Tibial nerve (tissue), 4 donors: ENCODE measurements around the gene ZNF879. TPM values are rescaled to one million over a fixed set of nuclear protein-coding genes. Genes with fewer than 3 reads are reported as not detected.

ENCODE experiments used
- total RNA-seq, 4 donors: library from RNA; depleted of rRNA; stranded (reverse); fragments of >200 nt; gene quantifications; one replicate each; pipeline ENCODE4 v1.1.0, GENCODE V29; 2016

The ZNF879 gene
- total RNA-seq, 4 donors from 2014 or later = 1.8 to 11.2 (median 4.5) TPM

Other genes with a start within 250 kb of the ZNF879 start
- gene ZNF354B, start 163.9 kb upstream of the ZNF879 start, total RNA-seq = 10 to 100 TPM; 18.4 to 38.7 (median 27.9) TPM
- 1 to 10 TPM; 2.0 to 6.0 (median 2.6) TPM for gene ZFP2, start 127.9 kb upstream of the ZNF879 start, total RNA-seq
- gene ZNF454, start 82.6 kb upstream of the ZNF879 start, total RNA-seq = 1 to 10 TPM; 3.1 to 7.5 (median 4.9) TPM
- gene GRM6, start 28.5 kb upstream of the ZNF879 start, total RNA-seq = not detected
- 1 to 10 TPM; 7.0 to 9.9 (median 9.2) TPM for gene ZNF354C, start 36.6 kb downstream of the ZNF879 start, total RNA-seq